ENCODE measurements around the gene LINS1.

Gene LINS1

GRCh38 chr15:100642213-100642949, 40.4 kb upstream of the LINS1 start:
- Histone ChIP-seq H4K20me1 (ENCODE audit: low read depth, low read length) (no peaks in the 10 kb centered on the region), H3K79me2 (ENCODE audit: insufficient read depth, low read length) (peaks cover 26% of the 10 kb centered on the region)

GRCh38 chr15:100638177-100638730, 36.3 kb upstream of the LINS1 start:
- Histone ChIP-seq H2AFZ (ENCODE audit: low read depth, low read length, severe bottlenecking) (no peak overlapping the region), H3K4me3 (ENCODE audit: insufficient read depth, low read length, poor library complexity, severe bottlenecking) (no peak overlapping the region), H3K9me2 (replicated peaks; ENCODE audit: insufficient read depth, low read length) (no peaks in the 10 kb centered on the region), H3K27ac (ENCODE audit: low read depth, low read length) (no peak overlapping the region), H3K79me2 (ENCODE audit: insufficient read depth, low read length) (peaks cover 41% of the 10 kb centered on the region), H3K27me3 (ENCODE audit: low read length) (no peaks in the 10 kb centered on the region), H3K4me2 (ENCODE audit: low read depth, low read length, poor library complexity, severe bottlenecking) (no peak overlapping the region), H3K9me3 (ENCODE audit: insufficient read depth, low read length) (no peaks in the 10 kb centered on the region), H3K36me3 (ENCODE audit: low read length) (no peaks in the 10 kb centered on the region), H3K9ac (ENCODE audit: low read length) (no peak overlapping the region), H4K20me1 (ENCODE audit: low read depth, low read length) (no peaks in the 10 kb centered on the region), H3F3A (ENCODE audit: insufficient read depth) (no peaks in the 10 kb centered on the region)
- TF ChIP-seq EZH2phosphoT487 (conservative IDR thresholded peaks at IDR 0.05; ENCODE audit: low read length) (no peak), CTCF (IDR thresholded peaks at IDR 0.05; ENCODE audit: insufficient read depth, low read length, poor library complexity, severe bottlenecking) (no peak)

More at GRCh38 chr15:100642213-100642949, 40.4 kb upstream of the LINS1 start:
- H3K27me3 ChIP-seq (ENCODE audit: low read length): no peaks in the 10 kb centered on the region
- H3K36me3 ChIP-seq (ENCODE audit: low read length): no peaks in the 10 kb centered on the region
- no peaks in the 10 kb centered on the region for H3K9me3 ChIP-seq (ENCODE audit: insufficient read depth, low read length)
- no peaks in the 10 kb centered on the region for H3K9me2 ChIP-seq (replicated peaks; ENCODE audit: insufficient read depth, low read length)
- TF ChIP-seq EZH2phosphoT487 (conservative IDR thresholded peaks at IDR 0.05; ENCODE audit: low read length): no peak
- no peak overlapping the region for H2AFZ ChIP-seq (ENCODE audit: low read depth, low read length, severe bottlenecking)
- H3K4me2 ChIP-seq (ENCODE audit: low read depth, low read length, poor library complexity, severe bottlenecking): no peak overlapping the region
- H3K9ac ChIP-seq (ENCODE audit: low read length): no peak overlapping the region
- H3F3A ChIP-seq (ENCODE audit: insufficient read depth): no peaks in the 10 kb centered on the region
- H3K27ac ChIP-seq (ENCODE audit: low read depth, low read length): no peak overlapping the region
- no peak overlapping the region for H3K4me3 ChIP-seq (ENCODE audit: insufficient read depth, low read length, poor library complexity, severe bottlenecking)

GRCh38 chr15:100635406-100636071, 33.6 kb upstream of the LINS1 start:
- Histone ChIP-seq H2AFZ (ENCODE audit: low read depth, low read length, severe bottlenecking) (no peak overlapping the region), H3F3A (ENCODE audit: insufficient read depth) (no peaks in the 10 kb centered on the region), H3K4me3 (ENCODE audit: insufficient read depth, low read length, poor library complexity, severe bottlenecking) (no peak overlapping the region), H3K9me3 (ENCODE audit: insufficient read depth, low read length) (no peaks in the 10 kb centered on the region), H3K9ac (ENCODE audit: low read length) (no peak overlapping the region), H3K27ac (ENCODE audit: low read depth, low read length) (no peak overlapping the region), H3K9me2 (replicated peaks; ENCODE audit: insufficient read depth, low read length) (no peaks in the 10 kb centered on the region), H3K4me2 (ENCODE audit: low read depth, low read length, poor library complexity, severe bottlenecking) (no peak overlapping the region), H4K20me1 (ENCODE audit: low read depth, low read length) (no peaks in the 10 kb centered on the region), H3K79me2 (ENCODE audit: insufficient read depth, low read length) (peaks cover 45% of the 10 kb centered on the region), H3K36me3 (ENCODE audit: low read length) (no peaks in the 10 kb centered on the region), H3K27me3 (ENCODE audit: low read length) (no peaks in the 10 kb centered on the region)
- TF ChIP-seq CTCF (IDR thresholded peaks at IDR 0.05; ENCODE audit: insufficient read depth, low read length, poor library complexity, severe bottlenecking): no peak
- no peak for TF ChIP-seq EZH2phosphoT487 (conservative IDR thresholded peaks at IDR 0.05; ENCODE audit: low read length)

- no peaks in the 10 kb centered on the region for H3K27me3 ChIP-seq (ENCODE audit: low read length)
- no peak overlapping the region for H3K4me2 ChIP-seq (ENCODE audit: low read depth, low read length, poor library complexity, severe bottlenecking)
- no peak overlapping the region for H3K9ac ChIP-seq (ENCODE audit: low read length)
- H3K4me3 ChIP-seq (ENCODE audit: insufficient read depth, low read length, poor library complexity, severe bottlenecking): no peak overlapping the region
- no peaks in the 10 kb centered on the region for H4K20me1 ChIP-seq (ENCODE audit: low read depth, low read length)
- H3K9me2 ChIP-seq (replicated peaks; ENCODE audit: insufficient read depth, low read length): no peaks in the 10 kb centered on the region
- H3F3A ChIP-seq (ENCODE audit: insufficient read depth): no peaks in the 10 kb centered on the region
- no peaks in the 10 kb centered on the region for H3K9me3 ChIP-seq (ENCODE audit: insufficient read depth, low read length)
- no peak overlapping the region for H3K27ac ChIP-seq (ENCODE audit: low read depth, low read length)
- peaks cover 6% of the 10 kb centered on the region; the same call in 1 of the 2 replicates for H3K36me3 ChIP-seq (ENCODE audit: low read length)
- H3K79me2 ChIP-seq (ENCODE audit: insufficient read depth, low read length): peaks cover 40% of the 10 kb centered on the region
- H2AFZ ChIP-seq (ENCODE audit: low read depth, low read length, severe bottlenecking): no peak overlapping the region
- TF ChIP-seq CTCF (IDR thresholded peaks at IDR 0.05; ENCODE audit: insufficient read depth, low read length, poor library complexity, severe bottlenecking): no peak
- no peak for TF ChIP-seq EZH2phosphoT487 (conservative IDR thresholded peaks at IDR 0.05; ENCODE audit: low read length)
Measured at GRCh38 chr15:100633763-100634075, 31.7 kb upstream of the LINS1 start.

All from SU-DHL-6 (cell line).